Gastroesophageal sphincter (tissue), 3 donors: ENCODE data around the gene IL34.

Source experiments
- EP300 ChIP-seq: sonication (generic); formaldehyde crosslinking; IDR thresholded peaks from one replicate; pipeline ENCODE4 v1.6.1; 2017; ENCODE audit warnings: antibody characterized with exemption, mild to moderate bottlenecking
- POLR2A ChIP-seq, 2 donors: fragments of 450-650 bp; IDR thresholded peaks; one replicate each; pipeline ENCODE4 v1.6.1; 2017; ENCODE audit warnings: antibody characterized with exemption in 2 of 2, mild to moderate bottlenecking in 2 of 2, moderate library complexity in 1 of 2
- POLR2AphosphoS5 ChIP-seq: sonication (generic); formaldehyde crosslinking; IDR thresholded peaks from one replicate; pipeline ENCODE4 v1.6.1; 2017; ENCODE audit warnings: antibody characterized with exemption
- TF ChIP-seq, protein P1 (sequence below), 4 experiments: fragments of 200-600 bp in 2 of 4; fragments of 450-650 bp in 2 of 4; sonication (generic) in 1 of 4; IDR thresholded peaks; one replicate each; pipeline ENCODE4 v1.5.1; 2017 to 2019; ENCODE audit warnings: antibody characterized with exemption in 4 of 4, mild to moderate bottlenecking in 2 of 4, moderate library complexity in 2 of 4

DNA sequence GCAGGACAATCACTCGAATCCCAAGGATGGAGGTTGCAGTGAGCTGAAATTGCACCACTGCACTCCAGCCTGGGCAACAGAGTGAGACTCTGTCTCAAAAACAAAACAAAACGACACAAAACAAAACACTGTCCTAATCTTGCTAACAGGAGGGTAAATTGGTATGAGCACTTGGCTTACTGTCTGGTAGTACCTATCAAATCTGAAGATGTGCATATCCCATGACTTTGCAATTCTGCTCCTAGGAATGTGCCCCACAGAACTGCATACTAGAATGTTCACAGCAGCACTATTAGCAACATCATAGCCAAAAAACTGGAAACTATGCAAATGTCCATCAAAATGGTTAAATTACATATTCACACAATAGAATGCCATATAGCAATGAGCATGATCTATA lies 23.8 kb downstream of the IL34 start:
- TF ChIP-seq, protein P1, sequence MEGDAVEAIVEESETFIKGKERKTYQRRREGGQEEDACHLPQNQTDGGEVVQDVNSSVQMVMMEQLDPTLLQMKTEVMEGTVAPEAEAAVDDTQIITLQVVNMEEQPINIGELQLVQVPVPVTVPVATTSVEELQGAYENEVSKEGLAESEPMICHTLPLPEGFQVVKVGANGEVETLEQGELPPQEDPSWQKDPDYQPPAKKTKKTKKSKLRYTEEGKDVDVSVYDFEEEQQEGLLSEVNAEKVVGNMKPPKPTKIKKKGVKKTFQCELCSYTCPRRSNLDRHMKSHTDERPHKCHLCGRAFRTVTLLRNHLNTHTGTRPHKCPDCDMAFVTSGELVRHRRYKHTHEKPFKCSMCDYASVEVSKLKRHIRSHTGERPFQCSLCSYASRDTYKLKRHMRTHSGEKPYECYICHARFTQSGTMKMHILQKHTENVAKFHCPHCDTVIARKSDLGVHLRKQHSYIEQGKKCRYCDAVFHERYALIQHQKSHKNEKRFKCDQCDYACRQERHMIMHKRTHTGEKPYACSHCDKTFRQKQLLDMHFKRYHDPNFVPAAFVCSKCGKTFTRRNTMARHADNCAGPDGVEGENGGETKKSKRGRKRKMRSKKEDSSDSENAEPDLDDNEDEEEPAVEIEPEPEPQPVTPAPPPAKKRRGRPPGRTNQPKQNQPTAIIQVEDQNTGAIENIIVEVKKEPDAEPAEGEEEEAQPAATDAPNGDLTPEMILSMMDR (IDR thresholded peaks at IDR 0.05): no peak
- no peak for TF ChIP-seq POLR2A (IDR thresholded peaks at IDR 0.05)
- no peak for TF ChIP-seq POLR2AphosphoS5
- no peak for TF ChIP-seq EP300
